Measurements from ENCODE around the gene KCNMB2.

- TF ChIP-seq, protein P1, sequence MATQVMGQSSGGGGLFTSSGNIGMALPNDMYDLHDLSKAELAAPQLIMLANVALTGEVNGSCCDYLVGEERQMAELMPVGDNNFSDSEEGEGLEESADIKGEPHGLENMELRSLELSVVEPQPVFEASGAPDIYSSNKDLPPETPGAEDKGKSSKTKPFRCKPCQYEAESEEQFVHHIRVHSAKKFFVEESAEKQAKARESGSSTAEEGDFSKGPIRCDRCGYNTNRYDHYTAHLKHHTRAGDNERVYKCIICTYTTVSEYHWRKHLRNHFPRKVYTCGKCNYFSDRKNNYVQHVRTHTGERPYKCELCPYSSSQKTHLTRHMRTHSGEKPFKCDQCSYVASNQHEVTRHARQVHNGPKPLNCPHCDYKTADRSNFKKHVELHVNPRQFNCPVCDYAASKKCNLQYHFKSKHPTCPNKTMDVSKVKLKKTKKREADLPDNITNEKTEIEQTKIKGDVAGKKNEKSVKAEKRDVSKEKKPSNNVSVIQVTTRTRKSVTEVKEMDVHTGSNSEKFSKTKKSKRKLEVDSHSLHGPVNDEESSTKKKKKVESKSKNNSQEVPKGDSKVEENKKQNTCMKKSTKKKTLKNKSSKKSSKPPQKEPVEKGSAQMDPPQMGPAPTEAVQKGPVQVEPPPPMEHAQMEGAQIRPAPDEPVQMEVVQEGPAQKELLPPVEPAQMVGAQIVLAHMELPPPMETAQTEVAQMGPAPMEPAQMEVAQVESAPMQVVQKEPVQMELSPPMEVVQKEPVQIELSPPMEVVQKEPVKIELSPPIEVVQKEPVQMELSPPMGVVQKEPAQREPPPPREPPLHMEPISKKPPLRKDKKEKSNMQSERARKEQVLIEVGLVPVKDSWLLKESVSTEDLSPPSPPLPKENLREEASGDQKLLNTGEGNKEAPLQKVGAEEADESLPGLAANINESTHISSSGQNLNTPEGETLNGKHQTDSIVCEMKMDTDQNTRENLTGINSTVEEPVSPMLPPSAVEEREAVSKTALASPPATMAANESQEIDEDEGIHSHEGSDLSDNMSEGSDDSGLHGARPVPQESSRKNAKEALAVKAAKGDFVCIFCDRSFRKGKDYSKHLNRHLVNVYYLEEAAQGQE (IDR thresholded peaks at IDR 0.05; ENCODE audit: insufficient replicate concordance, low read depth), result no peak
- no peak for TF ChIP-seq CTCF (IDR thresholded peaks at IDR 0.05; ENCODE audit: insufficient read depth, low read length)
- TF ChIP-seq POLR2AphosphoS5 (IDR thresholded peaks at IDR 0.05; ENCODE audit: low read depth), result no peak
Observed at GRCh38 chr3:178658694-178659325, 122.6 kb downstream of the KCNMB2 start.

Measured in HL-60 (cell line).